Central memory CD4-positive, alpha-beta T cell (primary cell): Measurements from ENCODE around the gene SYTL3.

Experiments
- DNase-seq: peaks from one replicate; pipeline ENCODE4 v3.0.0; 2022

SYTL3 gene

GRCh38 chr6:158799051-158799792 lies 149.4 kb downstream of the SYTL3 start:
- DNase-seq: no peak

DNA sequence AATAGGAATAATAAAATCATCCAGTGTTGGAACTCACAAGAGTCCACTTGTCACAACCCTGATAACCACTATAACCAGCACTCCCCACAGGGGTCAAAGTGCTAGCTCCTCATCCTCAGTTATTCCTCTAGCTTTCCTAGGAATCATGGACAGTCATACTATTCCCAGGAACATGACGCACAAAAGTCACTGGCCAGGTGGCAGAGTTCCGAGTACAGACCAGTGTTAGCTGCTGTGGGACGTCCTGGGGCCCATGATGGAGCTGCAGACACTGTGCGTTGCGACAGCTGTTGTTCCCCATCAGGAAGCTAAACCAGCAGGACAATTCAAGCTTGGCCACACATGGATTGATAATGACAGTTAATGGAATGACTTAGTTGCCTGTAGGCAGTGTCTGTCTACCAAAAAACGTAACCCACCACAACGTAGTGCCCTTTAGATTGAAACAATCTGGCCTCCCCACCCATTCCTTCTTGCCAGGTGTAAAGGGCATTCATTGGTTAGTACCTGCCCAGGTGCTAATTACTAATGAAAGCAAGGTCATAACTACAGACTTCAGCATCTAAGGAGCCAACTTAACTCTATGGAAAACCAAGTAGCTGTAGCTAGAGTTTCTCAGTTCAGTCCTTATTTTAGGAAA lies 151.9 kb downstream of the SYTL3 start:
- no peak for DNase-seq

DNA sequence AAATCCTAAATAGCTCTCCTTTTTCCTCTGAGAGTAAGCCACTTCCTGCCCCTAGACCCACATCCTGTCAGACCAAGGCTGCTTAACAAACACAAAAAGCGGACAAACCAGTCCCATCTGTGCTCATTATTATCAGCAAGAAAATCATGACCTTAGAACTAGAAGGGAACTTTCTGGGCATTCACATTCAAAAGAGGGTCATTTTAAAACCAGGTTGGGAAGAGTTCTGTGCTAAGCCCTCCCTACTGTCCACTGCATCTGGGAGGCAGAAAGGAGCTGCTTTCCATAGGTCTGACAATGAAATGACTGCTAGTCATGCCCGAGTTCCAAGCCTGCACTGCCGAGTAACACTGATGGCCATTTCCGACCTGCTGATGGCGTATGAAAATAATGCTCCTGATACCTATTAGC lies 153.9 kb downstream of the SYTL3 start:
- DNase-seq: peak; percentile 72

GRCh38 chr6:158804207-158804606 lies 154.4 kb downstream of the SYTL3 start:
- no peak for DNase-seq

DNA sequence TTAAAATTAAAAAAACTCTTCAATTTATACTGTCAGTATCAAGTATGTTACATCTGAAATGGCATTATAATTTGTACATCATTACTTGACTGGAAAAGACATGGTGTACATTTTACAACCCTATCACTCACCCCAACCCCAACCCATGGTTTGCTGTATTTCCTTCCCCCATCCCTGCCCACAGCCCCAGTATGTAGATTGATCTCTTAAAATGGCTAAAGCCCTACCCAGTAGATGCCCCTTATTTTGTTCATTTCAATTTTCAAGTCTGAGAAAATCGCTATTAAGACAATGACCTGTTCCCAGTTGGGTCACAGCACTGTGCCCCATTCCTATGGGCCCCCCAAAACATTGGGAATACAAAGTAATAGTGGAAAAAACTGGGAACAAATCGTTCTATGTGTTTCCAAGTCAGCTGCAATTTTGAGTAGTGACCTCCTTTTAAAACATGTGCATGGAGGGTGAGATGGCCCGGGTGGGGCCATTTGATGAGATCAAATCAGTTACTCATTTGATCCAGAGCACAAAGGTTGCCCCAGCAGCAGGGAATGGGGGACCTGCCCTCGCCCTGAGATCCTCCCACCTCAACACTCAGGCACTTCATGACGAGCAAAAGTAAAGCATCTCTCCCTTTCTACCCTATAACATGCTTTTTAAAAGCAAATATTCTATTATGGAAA lies 156.0 kb downstream of the SYTL3 start:
- no peak for DNase-seq

- DNase-seq: no peak
These were observed 157.9 kb downstream of the SYTL3 start for GRCh38 chr6:158807515-158808441.

DNA sequence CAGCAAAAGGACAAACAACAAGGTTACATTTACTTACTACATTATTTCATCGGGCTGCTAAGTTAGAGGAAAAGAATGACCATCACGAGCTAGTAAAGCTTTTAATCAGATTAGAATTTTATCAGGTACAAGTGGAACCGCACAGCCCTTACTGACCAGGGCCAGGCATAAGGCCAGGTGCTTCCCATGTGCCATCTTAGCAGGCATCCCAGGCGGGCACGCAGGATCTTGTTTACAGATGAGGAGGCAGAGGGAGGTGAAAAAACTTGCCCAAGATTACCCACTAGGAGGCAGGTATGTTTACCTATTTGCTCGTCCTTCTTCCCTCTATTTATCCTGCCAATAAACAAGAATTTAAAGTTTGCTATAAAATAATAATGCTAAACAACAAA lies 158.6 kb downstream of the SYTL3 start:
- no peak for DNase-seq

GRCh38 chr6:158808941-158809678 lies 159.3 kb downstream of the SYTL3 start:
- peak; percentile 58 for DNase-seq

DNA sequence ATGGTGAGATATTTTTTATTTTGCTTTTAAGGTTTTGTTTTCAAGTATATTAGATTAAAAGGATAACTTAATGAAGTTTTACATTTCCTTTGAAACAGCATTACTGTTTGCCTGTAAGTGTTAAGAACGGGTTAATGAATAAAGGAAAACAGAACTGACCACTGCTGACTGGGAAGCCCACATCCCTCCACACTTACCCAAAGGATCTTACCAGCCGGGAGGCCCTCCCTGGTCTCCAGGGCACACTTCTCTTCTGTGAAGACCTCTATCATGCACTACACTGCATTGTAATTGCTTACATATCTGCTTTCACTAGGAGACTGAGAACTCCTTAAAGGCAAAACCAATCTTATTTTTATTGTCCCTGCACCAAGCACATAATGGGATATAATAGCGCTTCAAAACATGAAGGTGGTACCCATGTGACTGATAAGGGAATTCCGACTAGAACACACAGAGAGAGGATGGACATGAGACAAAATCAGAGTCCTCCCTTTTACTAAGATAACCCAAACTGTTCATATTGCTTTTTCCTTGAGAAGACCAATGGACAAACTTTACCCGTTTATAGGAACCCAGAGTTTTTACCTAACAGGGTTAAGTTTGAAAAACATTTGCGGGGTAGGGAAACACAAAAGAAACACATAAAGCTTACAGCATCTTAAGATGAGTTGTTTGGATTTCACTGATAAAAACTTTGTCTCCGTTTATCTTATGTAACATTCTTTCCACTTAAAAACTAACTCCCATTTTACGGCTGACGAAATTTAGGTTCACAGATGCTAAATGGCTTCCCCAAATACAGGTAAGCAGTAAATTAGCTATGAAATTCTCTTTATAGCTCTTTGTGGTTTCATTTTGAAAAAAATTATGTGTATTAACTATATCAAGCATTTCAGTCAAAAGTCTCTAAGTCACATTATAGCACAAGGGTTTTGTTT lies 160.6 kb downstream of the SYTL3 start:
- no peak for DNase-seq

DNA sequence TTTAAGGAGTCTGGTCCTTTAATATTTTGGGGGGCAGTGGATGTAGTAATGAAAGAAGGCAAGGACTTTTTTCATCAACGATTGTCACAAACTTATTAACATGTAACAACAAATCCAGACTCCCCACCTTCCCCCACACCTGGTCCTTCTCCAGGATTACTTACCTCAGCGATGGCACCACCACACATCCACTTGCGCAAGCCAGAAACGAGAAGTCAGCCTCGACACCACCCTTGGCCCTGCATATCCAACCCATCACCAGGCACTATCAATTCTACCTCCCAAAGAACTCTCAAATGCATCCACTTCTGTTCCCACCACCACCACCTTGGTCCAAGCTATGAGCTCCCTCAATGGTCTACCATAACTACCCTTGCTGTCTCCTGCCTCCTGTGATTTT lies 162.8 kb downstream of the SYTL3 start:
- no peak for DNase-seq

DNA sequence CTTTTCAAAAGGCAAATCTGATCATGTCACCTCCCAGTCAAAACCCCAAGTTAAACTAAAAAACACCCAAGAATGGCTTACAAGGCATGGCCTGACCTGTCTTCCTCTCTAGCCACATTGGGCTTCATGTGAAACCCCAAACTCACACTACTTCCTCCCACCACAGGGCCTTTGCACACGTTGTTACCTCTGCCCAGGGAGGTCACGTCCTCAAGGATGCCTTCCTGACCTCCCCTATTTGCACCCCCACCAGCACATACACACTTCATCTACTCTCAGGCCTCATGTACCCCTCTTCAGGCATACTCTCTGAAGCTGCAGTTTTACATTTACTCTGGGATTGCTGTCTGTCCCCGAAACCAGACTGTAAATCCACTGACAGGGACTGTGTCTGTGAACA lies 163.2 kb downstream of the SYTL3 start:
- DNase-seq: no peak
